ENCODE results near the gene ZBTB20.
A peak's percentile ranks its signal among the peaks of the same experiment; 100 is the strongest.

The ZBTB20 gene

DNA sequence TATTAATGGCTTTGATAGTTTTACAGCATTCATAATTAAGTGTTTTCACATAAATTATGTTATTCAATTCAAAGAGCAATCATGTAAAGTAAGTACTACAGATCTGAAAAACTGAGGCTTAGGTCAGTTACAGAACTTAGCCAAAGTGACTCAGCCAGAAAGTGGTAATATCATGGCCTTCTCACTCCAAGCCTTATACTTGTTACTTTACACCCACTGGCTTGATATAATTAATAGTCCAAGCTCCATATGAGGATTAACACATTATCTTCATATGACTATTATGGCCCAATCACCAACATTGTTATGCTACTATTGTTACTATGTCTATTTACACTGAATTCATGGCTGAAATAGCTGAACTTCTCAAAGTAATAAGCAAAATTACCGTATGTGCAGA lies 802.6 kb downstream of the ZBTB20 start:
- no peak for DNase-seq

DNA sequence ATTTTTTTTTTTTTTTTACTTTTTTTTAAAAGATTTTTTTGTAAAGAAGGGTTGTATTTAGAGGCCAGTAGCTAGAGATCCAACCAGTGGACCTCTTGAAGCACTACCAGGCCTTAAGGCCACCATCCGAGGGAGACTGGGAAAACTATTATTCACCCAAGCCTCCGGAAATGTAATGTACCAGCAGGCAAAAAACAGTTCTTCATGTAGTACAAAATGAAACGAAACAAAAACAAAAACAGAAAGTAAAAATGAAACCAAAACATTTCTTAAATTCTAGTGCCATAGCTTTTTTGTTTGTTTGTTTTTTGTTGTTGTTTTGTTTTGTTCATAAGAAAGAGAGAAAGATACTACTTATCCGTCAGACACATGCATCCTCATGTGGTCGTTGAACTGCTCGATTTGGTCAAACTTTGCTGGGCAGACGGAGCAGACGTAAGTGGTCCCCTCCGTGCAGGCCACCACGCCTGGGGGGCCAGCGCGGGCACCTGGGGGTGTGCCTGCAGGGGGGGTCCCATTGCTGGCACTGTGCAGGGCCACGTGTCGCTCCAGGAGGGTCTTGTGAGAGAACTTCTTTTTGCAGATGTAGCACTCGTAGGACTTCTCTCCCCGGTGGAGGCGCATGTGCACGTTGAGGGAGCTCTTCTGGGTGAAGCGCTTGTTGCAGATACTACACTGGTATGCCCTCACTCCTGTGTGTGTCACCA lies 808.3 kb downstream of the ZBTB20 start:
- DNase-seq: no peak

GRCh38 chr3:114336857-114337256 lies 810.2 kb downstream of the ZBTB20 start:
- DNase-seq: no peak

DNA sequence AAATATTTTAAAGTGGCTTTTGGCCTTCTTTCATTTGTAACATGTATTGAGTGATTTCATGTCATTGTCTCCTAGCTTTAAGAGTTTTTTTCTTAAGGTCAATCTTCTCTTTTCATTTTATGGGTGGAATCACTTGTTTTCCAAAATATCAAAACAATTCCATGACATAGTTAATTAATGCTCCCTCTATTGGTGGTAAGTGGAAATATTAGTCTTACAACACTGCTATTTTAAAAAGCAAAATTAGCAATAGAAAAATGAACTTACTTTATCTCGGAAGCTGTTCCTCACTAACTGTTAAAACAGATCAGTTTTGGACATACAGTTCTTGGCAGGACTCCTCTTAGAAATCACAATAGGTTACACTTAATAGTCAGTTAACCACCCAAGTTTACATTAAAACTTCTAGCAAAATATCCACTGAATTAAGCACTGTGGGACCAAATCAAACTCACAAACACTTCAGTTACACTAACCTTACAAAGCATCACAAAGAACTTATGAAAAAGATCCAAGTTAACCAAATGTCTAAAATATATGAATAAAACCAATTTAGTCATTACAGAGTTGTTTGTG lies 810.9 kb downstream of the ZBTB20 start:
- DNase-seq: peak; percentile 1

DNA sequence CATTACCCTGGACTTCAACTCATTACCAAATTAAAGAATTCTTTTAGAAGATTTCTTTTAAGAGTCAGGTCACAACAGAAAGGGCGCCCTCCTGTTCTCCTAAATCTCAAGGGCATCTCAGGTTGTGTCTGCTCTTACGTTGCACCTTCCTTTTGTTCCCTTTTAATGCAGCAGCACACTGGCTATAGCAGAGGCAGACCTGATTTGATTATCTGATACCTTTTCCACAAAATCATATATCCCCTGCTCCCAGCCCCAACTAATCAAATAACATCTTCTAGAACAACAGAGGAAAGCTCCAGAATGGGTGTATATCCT lies 813.2 kb downstream of the ZBTB20 start:
- DNase-seq: no peak

DNA sequence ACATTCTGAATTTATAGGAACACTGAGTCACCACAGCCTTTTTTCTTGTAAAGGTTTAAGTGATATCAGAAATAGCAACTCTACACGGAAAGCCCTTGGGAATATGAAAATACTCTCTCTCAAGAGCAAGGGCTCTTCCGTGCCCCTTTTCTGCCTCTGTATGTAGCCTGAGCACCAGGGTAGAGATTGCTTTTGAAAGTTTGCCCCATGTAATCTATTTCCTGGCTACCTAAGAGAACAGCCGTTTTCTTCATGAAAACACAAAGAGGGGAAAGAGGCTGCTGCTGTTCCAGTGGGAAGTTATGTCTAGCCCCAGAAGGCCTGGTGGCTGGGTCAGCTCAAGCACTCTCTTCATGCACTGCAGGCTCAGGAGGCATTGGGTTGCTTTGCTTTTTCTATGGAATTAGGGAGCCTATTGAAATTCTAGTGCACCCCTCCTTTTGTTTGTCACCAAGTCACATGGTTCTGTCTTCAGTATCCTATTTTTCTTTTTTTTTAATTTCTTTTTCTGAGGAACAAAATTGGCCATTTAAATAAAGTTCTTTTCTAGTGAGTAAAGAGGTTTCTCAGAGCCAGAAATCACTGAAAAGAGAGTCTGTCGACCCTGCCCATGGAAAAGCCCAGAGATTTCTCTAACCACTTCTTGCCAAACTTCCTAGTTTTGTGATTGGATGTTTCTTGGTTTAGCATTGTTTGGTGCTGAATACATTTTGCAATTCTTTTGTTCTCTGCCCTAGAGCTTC lies 813.7 kb downstream of the ZBTB20 start:
- peak; percentile 2 for DNase-seq

DNA sequence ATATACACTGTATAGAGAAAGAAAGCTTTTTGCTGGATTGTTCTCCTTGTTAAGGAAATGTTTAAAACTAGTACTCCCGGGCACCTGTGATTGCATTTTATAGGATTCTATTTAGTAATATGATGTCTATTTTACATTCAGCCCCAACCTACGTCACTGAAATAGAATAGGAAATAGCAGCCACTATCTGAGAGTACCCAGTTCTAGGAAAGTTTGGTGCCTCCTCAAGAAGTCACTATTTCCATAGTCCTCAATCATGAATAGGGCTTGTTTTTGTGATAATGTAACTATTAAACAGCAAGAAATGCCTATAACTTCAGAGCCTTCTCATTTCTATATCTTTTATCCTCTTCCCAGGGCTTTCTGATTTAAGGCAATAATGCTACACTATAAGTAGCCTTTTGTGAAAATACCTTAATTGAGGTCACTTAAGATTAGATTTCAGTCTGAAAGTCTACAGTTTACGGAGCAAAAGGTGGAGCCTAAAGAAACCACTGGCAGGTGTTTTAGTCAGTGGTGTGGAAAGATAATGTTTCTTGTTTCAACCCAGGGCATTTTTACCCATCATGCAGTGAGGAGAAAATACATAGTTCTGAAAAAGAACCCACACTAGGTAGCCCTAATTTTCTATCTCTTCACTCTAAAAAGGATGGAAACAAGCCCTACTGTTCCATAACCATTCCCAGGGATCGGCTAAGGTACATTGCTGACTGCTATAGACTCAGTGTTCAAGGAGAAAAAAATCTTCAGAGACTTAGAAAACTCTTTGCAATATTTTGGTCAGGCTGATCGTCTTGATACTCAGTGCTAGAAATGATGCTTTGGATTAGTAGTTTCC lies 814.5 kb downstream of the ZBTB20 start:
- no peak for DNase-seq

- no peak for DNase-seq
These were observed 815.4 kb downstream of the ZBTB20 start for GRCh38 chr3:114331710-114332109.

DNA sequence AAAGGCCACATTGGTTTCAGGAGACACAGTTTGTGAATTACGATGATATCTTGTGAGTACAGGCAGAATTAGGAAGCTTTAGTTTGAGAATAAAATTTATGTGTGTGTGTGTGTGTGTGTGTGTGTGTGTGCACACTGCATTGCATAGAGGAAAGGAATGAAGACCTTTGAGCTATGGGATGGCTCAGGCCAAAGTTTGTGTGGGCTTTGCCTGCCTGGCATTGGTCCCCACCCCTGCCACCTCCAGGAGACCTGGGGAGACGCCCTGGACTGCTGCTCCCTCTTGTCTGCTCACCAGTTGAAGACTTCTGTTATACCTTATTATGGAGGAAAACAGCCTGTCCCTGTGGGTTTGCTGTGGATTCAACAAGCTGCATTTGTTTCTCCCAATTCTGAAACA lies 816.1 kb downstream of the ZBTB20 start:
- no peak for DNase-seq

DNA sequence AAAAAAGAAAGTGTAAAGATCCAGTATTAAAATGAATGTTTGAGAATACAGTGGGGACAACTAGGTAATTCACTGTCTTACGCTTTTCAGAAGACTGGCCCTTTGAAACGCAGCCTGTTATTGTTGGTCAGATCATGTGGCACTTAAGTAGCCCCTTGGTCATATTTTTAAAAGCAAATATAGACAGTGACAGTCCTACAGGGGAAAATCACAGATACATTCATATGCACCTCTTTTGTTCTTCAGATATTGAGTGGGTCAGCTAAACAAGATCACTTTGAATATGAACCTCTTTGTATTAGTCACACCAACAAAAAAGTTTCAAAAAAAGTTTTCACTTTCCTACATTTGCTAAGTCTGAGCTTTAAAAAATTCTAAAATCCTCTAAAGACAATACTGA lies 817.3 kb downstream of the ZBTB20 start:
- no peak for DNase-seq

- DNase-seq: no peak
These were observed 818.7 kb downstream of the ZBTB20 start for GRCh38 chr3:114328345-114328744.

- DNase-seq: no peak
These were observed 819.4 kb downstream of the ZBTB20 start for GRCh38 chr3:114327665-114328064.

DNA sequence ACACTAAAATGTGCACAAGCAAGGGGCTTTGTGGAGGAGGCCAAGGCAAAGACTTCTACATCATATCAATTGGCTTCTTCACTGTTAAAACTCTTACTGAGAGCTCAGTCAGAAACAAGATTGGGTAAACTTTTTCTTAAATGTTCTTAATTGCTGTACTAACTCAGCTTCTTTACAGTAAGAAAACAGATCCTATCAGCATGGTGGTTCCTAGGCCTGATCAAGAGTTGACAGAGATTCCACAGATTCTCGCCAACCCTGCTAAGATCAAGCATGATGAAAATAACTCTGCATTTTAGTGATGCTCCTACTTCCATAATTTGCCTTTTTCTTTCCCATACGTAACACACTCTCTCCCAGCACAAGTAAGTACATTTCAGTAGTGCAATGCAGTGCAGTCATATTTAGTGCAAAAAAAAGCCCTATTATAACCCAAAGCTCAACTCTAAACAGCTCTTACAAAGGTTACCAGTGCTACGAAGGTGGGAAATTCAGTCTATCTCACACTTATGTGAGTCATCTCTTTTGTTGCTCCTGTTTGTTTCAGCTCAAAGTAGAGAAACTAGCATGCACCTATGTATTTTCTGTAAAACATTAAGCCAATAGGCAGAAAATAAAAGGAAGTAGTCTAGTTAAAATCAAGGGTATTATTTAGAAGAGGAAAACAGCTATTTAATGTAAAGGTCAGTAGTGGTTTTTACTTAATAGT lies 823.4 kb downstream of the ZBTB20 start:
- DNase-seq: no peak

DNA sequence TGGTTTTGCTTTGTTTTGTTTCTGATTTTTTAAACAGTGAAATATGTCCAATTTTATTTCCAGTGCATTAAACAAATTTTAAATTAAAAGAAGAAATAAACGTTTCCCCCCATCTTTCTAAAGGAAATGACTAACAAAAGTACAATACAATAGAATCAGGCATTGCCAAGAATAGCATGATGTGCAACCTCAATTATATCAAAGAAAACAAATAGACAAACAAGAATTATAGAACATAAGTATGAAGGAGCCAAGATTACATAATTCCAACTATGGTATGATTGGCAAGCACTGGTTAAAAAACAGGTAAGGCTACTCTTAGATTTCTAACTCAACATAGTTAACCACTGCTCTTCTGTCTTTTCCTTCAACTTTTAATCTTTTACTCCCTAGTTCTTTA lies 826.8 kb downstream of the ZBTB20 start:
- no peak for DNase-seq

GRCh38 chr3:114319453-114319852 lies 827.6 kb downstream of the ZBTB20 start:
- peak; percentile 44 for DNase-seq

- DNase-seq: no peak
These were observed 828.8 kb downstream of the ZBTB20 start for GRCh38 chr3:114318295-114318694.

DNA sequence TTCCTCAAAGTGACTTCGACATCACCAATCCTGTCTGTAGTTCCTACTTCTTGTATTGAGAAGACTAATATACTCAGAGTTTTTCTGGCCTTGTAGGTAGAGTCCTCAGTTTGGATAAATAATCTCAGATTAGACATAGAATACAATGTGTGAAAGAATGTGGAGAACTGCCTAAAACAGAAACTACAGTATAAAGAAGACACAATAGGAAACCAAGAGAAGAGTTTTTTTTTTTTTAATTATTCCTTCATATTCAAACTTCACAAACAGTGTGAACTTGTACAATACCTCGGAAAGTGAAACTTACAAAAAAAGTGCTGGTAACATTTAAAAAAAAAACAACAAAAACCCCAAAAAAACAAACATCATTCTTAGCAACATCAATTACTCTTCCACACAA lies 832.8 kb downstream of the ZBTB20 start:
- no peak for DNase-seq

- no peak for DNase-seq
These were observed 833.7 kb downstream of the ZBTB20 start for GRCh38 chr3:114313426-114313825.

- DNase-seq: peak; percentile 13
These were observed 836.4 kb downstream of the ZBTB20 start for GRCh38 chr3:114310695-114311094.

DNA sequence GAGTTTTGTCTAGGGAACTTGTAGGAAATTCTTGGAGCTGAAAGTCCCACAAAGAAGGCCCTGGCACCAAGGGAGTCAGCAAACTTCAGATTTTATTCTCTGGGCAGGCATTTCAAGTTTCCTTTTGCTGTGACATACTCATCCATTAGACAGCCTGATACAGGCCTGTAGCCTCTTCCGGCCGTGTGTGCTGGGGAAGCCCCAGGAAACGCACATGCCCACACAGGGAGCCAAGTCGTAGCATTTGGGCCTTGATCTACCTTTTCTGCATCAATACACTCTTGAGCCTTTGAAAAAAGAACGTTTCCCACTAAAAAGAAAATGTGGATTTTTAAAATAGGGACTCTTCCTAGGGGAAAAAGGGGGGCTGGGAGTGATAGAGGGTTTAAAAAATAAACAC lies 838.3 kb downstream of the ZBTB20 start:
- no peak for DNase-seq

DNA sequence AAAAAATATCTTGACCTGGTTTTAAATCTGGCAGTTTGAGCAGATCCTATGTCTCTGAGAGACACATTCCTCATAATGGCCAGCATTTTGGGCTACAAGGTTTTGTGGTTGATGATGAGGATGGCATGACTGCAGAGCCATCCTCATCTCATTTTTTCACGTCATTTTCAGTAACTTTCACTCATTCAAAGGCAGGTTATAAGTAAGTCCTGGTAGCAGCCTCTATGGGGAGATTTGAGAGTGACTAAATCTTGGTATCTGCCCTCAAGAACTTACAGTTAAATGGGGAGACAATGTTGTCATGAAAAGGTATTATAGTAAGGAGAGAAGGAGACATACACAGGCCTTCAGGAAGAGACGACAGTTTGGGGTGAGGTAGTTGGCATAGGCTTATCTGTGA lies 838.7 kb downstream of the ZBTB20 start:
- no peak for DNase-seq

DNA sequence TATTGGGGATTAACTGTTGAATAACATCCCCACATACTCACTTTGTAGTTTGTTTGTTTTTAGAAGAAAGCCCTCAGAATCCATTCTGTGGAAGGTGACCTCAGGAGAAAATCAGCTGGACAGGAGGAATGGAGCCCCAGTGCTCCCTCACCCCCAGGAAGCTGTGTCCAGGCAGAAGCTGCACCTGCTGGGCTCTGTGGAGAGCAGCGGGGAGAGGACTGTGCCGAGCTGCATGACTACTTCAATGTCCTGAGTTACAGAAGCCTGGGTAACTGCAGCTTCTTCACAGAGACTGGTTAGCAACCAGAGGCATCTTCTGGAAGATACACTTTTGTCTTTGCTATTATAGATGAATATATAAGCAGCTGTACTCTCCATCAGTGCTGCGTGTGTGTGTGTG lies 839.3 kb downstream of the ZBTB20 start:
- no peak for DNase-seq

Measured in fibroblast of skin of right quadriceps (primary cell).